DND-41 (cell line): ENCODE data around the gene TXNL1.

Experiments
- EZH2 ChIP-seq: IDR thresholded peaks from 3 replicates; pipeline ENCODE4 v1.6.1; 2012; ENCODE audit warnings: borderline replicate concordance, low read depth, mild to moderate bottlenecking, moderate library complexity, low read length, inconsistent platforms; ENCODE audit not compliant: severe bottlenecking
- TF ChIP-seq, protein P1 (sequence below): IDR thresholded peaks from 2 replicates; pipeline ENCODE4 v1.5.1; 2012; ENCODE audit warnings: borderline replicate concordance, low read length, moderate library complexity, mild to moderate bottlenecking; ENCODE audit not compliant: poor library complexity, severe bottlenecking; ENCODE audit errors: extremely low read depth

DNA sequence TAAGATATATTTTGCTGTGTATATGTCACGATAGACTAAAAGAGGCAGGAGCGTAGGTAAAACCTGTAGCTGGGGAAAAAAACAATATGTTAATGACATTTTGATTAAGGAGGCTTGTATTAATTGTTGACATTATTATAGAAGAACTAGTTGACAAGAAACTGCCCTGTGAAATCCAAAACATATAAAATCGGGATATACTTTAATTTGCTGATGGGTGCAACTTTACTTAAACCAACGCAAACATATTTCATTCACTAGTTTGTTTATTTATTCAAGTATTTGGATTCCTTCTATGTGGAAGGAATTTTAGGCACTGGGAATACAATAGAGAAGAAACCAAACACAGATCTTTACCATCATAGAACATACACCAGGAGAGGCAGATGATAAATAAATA, 20.7 kb upstream of the TXNL1 start:
- TF ChIP-seq, protein P1, sequence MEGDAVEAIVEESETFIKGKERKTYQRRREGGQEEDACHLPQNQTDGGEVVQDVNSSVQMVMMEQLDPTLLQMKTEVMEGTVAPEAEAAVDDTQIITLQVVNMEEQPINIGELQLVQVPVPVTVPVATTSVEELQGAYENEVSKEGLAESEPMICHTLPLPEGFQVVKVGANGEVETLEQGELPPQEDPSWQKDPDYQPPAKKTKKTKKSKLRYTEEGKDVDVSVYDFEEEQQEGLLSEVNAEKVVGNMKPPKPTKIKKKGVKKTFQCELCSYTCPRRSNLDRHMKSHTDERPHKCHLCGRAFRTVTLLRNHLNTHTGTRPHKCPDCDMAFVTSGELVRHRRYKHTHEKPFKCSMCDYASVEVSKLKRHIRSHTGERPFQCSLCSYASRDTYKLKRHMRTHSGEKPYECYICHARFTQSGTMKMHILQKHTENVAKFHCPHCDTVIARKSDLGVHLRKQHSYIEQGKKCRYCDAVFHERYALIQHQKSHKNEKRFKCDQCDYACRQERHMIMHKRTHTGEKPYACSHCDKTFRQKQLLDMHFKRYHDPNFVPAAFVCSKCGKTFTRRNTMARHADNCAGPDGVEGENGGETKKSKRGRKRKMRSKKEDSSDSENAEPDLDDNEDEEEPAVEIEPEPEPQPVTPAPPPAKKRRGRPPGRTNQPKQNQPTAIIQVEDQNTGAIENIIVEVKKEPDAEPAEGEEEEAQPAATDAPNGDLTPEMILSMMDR, result no peak
- no peak for TF ChIP-seq EZH2
